Small intestine (tissue), 7 donors: ENCODE results near the gene AFM. TPM values are rescaled to one million over a fixed set of nuclear protein-coding genes. Genes with fewer than 3 reads are reported as not detected.

Source experiments
- DNase-seq, 2 donors: peaks; one replicate each; pipeline versions ENCODE4 v3.0.0 to v3.0.0-alpha.2; 2013
- FAIRE-seq: peaks from 2 replicates; lab custom pipeline; 2012; peaks lifted over from hg19 to GRCh38; lab: Jason Lieb, UNC
- H3K27ac ChIP-seq, 3 donors: one replicate each; pipeline ENCODE4 v1.5.1; 2013; ENCODE audit warnings: low read length in 2 of 3, mild to moderate bottlenecking in 2 of 3, control low read depth in 1 of 3, inconsistent platforms in 1 of 3, low read depth in 1 of 3, moderate library complexity in 1 of 3
- H3K27me3 ChIP-seq, 3 donors: one replicate each; pipeline ENCODE4 v1.6.1; 2013; ENCODE audit warnings: low read length in 3 of 3, inconsistent platforms in 1 of 3; ENCODE audit not compliant: control insufficient read depth in 3 of 3, insufficient read depth in 3 of 3
- H3K36me3 ChIP-seq, 3 donors: one replicate each; pipeline ENCODE4 v1.6.1; 2013; ENCODE audit warnings: low read length in 3 of 3, inconsistent platforms in 1 of 3, low read depth in 1 of 3, mild to moderate bottlenecking in 1 of 3, moderate library complexity in 1 of 3; ENCODE audit not compliant: control insufficient read depth in 3 of 3, insufficient read depth in 2 of 3
- H3K4me1 ChIP-seq, 3 donors: one replicate each; pipeline ENCODE4 v1.6.1; 2013; ENCODE audit warnings: low read length in 2 of 3, inconsistent platforms in 1 of 3, low read depth in 1 of 3, mild to moderate bottlenecking in 1 of 3, moderate library complexity in 1 of 3; ENCODE audit not compliant: control insufficient read depth in 3 of 3, insufficient read depth in 2 of 3
- H3K4me3 ChIP-seq, 3 donors: one replicate each; pipeline ENCODE4 v1.5.1; 2013; ENCODE audit warnings: low read length in 3 of 3, control low read depth in 1 of 3, inconsistent platforms in 1 of 3, low read depth in 1 of 3, mild to moderate bottlenecking in 1 of 3, moderate library complexity in 1 of 3
- H3K9me3 ChIP-seq, 2 donors: one replicate each; pipeline ENCODE4 v1.6.1; 2013; ENCODE audit warnings: low read depth in 1 of 2, low read length in 1 of 2; ENCODE audit not compliant: control insufficient read depth in 2 of 2, insufficient read depth in 1 of 2
- WGBS, 3 donors: extraction: QIAGEN DNeasy Blood & Tissue Kit; methylation state at CpG; one replicate each; pipeline ENCODE4 v1.1.7; 2013; 5-methylcytosine and 5-hydroxymethylcytosine counted together
- polyA plus RNA-seq, 4 donors: library from polyadenylated mRNA; stranded (reverse) in 3 of 4; unstranded in 1 of 4; fragments of 200-250 nt in 3 of 4; fragments of 120-200 nt in 1 of 4; gene quantifications; one replicate each; pipeline versions ENCODE4 v1.2.1 to v1.2.3, GENCODE V29; 2013
- donor health status: healthy with polysubstance abuse.
- donor health status: control.
- donor health status: control.
- donor health status: Bipolar disorder and iron deficiency.
- donor health status: healthy.

The AFM gene
- polyA plus RNA-seq, 4 donors = 0.01 to 4.3 TPM; not detected in 2

DNA sequence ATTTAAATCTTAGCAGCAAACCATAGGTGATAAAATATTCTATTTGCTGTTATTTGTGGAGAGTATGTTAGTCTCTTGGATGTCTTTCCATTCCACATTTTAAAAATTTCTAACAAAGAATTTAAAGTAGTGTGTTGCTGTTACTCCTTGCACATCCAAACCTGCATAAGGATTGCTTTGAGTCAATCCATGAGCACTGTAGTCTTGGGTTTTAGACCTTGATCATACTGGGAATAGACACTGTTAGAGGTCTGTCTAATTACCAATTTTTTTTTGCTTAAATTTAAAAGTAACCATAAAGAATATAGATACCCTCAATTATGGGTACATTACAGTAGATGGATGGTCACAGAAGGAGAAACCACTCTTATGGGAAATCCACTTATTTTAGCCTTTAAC, 44.0 kb upstream of the AFM start:
- no peaks in the 10 kb centered on the region for H3K27me3 ChIP-seq
- FAIRE-seq (no peak), DNase-seq (no peak)
- H3K4me1 ChIP-seq = peaks cover 0 to 17% (median 0%) of the 10 kb centered on the region in 3 donors
- no peak overlapping the region for H3K27ac ChIP-seq
- peak overlapping the region in 1 of 3 donors; percentile 9 for H3K4me3 ChIP-seq
- H3K9me3 ChIP-seq = no peaks in the 10 kb centered on the region
- no peaks in the 10 kb centered on the region for H3K36me3 ChIP-seq

DNA sequence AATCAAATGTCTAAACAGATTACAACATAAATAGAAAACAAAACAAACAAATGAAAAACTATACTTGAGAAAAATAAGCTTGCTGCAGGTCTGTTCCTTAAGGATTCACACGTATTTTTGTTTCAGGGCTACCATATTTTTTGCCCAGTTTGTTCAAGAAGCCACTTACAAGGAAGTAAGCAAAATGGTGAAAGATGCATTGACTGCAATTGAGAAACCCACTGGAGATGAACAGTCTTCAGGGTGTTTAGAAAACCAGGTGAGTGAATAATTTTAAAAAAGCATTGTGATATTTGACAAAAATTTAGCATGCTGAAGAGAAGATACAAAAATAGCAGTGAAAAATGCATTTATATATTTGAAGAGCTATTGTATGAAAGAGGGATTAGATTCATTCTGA, 43.5 kb upstream of the AFM start:
- DNase-seq (no peak), FAIRE-seq (no peak)
- Histone ChIP-seq H3K27ac (no peak overlapping the region), H3K4me1 (peaks cover 0 to 13% (median 0%) of the 10 kb centered on the region in 3 donors), H3K9me3 (no peaks in the 10 kb centered on the region), H3K36me3 (no peaks in the 10 kb centered on the region), H3K27me3 (no peaks in the 10 kb centered on the region), H3K4me3 (no peak overlapping the region)
- WGBS, 3 donors = 81 to 88% (median 86%) methylated on average over 1 of the region's 1 CpG

DNA sequence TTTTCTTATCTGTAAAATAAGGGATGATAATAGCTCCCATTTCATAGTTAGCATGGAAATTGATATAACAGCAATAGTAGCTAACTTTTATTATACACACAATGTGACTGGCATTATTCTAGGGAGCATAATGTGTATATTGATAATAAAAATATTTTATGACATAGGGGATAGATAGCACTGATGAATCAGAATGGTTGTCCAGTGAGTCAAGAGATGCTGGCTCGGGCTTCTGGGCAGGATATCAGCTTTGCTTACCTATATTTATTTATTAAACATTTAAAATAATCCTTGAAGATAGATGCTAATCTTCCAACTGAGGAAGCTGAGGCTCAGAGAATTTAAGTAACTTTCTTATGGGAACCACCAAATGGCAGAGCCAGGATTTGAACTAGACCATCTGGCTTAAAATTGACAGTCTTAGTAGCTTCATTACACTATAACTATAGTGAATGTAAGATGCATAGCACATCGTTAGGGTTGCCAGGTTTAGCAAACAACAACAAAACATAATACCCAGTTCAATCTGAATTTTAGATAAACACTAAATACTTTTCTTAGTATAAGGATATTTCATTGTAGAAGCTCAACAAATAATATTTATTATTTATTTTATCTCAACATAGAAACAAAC, 42.8 kb upstream of the AFM start:
- Histone ChIP-seq H3K4me1 (peaks cover 0 to 7% (median 0%) of the 10 kb centered on the region in 3 donors), H3K9me3 (no peaks in the 10 kb centered on the region), H3K27ac (no peak overlapping the region), H3K36me3 (no peaks in the 10 kb centered on the region), H3K27me3 (no peaks in the 10 kb centered on the region), H3K4me3 (no peak overlapping the region)
- no peak for FAIRE-seq
- peak in 1 of 2 donors; percentile 29 for DNase-seq
- 36 to 59% (median 47%) methylated on average over 2 of the region's 2 CpGs for WGBS, 3 donors

DNA sequence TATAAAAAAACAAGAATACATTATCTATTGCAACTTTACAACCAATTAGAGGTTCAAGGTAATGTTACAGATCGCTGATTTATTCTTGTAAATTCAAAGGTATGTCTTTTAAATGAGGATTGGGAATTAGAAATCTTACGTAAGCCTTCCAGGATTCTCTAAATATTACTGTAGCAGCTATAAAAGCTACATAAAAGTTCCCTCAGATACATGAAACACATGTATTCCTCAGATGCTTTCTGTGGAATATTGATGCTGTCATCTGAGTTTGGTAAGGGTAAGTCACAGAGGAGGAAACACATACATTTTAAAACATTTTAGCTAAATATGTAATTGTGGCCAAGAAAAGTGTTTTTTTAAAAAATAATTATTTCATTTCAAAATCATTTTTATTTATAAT, 42.1 kb upstream of the AFM start:
- DNase-seq = no peak
- Histone ChIP-seq H3K9me3 (no peaks in the 10 kb centered on the region), H3K4me3 (no peak overlapping the region), H3K36me3 (no peaks in the 10 kb centered on the region), H3K27me3 (no peaks in the 10 kb centered on the region), H3K27ac (no peak overlapping the region), H3K4me1 (peaks cover 0 to 5% (median 0%) of the 10 kb centered on the region in 3 donors)
- 61 to 79% (median 65%) methylated on average over 2 of the region's 2 CpGs for whole genome bisulfite sequencing, 3 donors
- FAIRE-seq = no peak

DNA sequence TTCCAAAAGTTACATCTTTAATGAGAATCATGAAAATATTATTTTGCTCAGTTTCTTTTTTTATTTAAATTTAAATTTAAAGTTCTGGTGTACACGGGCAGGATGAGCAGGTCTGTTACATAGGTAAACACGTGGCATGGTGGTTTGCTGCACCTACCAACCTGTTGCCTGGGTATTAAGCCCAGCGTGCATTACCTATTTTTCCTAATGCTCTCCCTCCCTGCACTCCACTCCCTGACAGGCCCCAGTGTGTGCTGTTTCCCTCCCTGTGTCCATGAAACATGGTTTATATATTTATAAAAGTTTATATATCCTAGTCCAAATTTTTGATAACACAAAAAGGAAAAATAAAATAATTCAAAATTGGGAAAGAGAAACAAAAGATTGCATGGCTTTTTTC, 41.6 kb upstream of the AFM start:
- DNase-seq (no peak), FAIRE-seq (no peak)
- WGBS, 3 donors = 74 to 86% (median 83%) methylated on average over 3 of the region's 3 CpGs

DNA sequence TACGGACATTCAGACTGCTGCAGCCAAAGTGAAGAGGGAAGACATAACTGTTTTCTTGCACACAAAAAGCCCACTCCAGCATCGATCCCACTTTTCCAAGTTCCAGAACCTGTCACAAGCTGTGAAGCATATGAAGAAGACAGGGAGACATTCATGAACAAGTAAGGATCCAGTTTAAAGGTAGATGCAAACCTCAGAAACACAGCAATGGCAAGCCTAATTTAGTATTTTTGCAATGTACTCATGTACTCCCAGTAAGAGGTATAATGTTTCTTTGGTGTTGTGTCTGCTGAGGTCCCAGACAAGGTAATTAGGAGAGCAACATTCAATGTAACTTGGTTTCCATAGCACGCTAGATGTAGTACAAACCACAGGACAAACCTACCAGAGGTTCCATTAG, 40.9 kb upstream of the AFM start:
- Histone ChIP-seq H3K27ac (no peak overlapping the region), H3K4me1 (peaks cover 0 to 5% (median 0%) of the 10 kb centered on the region in 3 donors), H3K36me3 (no peaks in the 10 kb centered on the region), H3K27me3 (no peaks in the 10 kb centered on the region), H3K9me3 (no peaks in the 10 kb centered on the region), H3K4me3 (no peak overlapping the region)
- FAIRE-seq (no peak), DNase-seq (no peak)
- 92 to 95% (median 94%) methylated on average over 3 of the region's 3 CpGs for WGBS, 3 donors

More for the DNA sequence above, 41.6 kb upstream of the AFM start:
- Histone ChIP-seq H3K27me3 (no peaks in the 10 kb centered on the region), H3K27ac (no peak overlapping the region), H3K4me3 (no peak overlapping the region), H3K4me1 (peaks cover 0 to 5% (median 0%) of the 10 kb centered on the region in 3 donors), H3K9me3 (no peaks in the 10 kb centered on the region), H3K36me3 (no peaks in the 10 kb centered on the region)

DNA sequence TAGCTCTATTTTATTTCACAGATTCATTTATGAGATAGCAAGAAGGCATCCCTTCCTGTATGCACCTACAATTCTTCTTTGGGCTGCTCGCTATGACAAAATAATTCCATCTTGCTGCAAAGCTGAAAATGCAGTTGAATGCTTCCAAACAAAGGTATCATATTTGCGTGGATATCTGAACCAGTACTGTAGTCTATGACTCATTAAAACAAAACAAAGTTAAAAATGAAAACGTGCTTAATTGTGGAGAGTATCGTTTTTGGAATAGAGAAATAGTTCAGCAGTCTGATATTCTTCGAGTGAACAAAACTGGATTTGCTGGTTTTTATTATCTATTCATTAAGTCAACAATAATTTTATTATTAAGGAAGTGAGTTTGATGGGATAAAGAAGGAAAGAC, 39.3 kb upstream of the AFM start:
- peaks cover 0 to 5% (median 0%) of the 10 kb centered on the region in 3 donors for H3K4me1 ChIP-seq
- H3K4me3 ChIP-seq = no peak overlapping the region
- no peaks in the 10 kb centered on the region for H3K9me3 ChIP-seq
- no peak overlapping the region for H3K27ac ChIP-seq
- FAIRE-seq = no peak
- 19 to 55% (median 35%) methylated on average over 5 of the region's 5 CpGs for WGBS, 3 donors
- no peaks in the 10 kb centered on the region for H3K36me3 ChIP-seq
- no peak for DNase-seq
- no peaks in the 10 kb centered on the region for H3K27me3 ChIP-seq

DNA sequence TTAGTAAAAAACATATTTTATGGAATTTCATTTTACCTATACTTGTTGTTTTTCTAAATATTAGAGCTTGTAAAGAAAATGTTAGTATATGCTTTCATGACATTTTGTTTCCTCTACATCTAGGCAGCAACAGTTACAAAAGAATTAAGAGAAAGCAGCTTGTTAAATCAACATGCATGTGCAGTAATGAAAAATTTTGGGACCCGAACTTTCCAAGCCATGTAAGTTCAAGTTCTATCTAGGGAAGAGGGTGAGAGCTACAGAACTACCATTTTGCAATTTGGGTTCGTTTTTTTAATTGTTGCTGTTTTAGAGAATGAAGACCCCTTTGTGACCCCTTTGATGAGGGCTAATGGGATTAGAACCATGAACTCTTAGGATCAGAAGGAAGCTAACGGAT, 38.3 kb upstream of the AFM start:
- FAIRE-seq = peak; percentile 36
- WGBS, 3 donors = 67 to 84% (median 71%) methylated on average over 3 of the region's 3 CpGs
- no peak for DNase-seq
- Histone ChIP-seq H3K4me1 (peaks cover 0 to 2% (median 0%) of the 10 kb centered on the region in 3 donors), H3K27me3 (no peaks in the 10 kb centered on the region), H3K36me3 (no peaks in the 10 kb centered on the region), H3K9me3 (no peaks in the 10 kb centered on the region), H3K27ac (no peak overlapping the region), H3K4me3 (no peak overlapping the region)
